GM23338 (cell line): ENCODE data around the gene LARGE1. TPM values are rescaled to one million over a fixed set of nuclear protein-coding genes. Genes with fewer than 3 reads are reported as not detected.

Experiments
- ATAC-seq: fragments of 200-7000 bp; cut with Tn5 transposase; 3 replicates; pipeline ENCODE4 v1.9.1; 2020
- DNase-seq: peaks from one replicate; pipeline ENCODE4 v3.0.0-alpha.2; 2015; ENCODE audit warnings: low spot score
- H2AFZ ChIP-seq: fragments of 200-600 bp; sonication (generic); 2 replicates; pipeline ENCODE4 v1.8.0; 2016; ENCODE audit warnings: antibody characterized with exemption, mild to moderate bottlenecking, moderate library complexity
- H3F3A ChIP-seq: fragments of 200-600 bp; sonication (generic); replicated peaks from 2 replicates; pipeline ENCODE4 v1.8.0; 2017; ENCODE audit warnings: antibody characterized with exemption, mixed run types, low read depth
- H3K27ac ChIP-seq: fragments of 200-600 bp; sonication (generic); 2 replicates; pipeline ENCODE4 v1.6.1; 2016; ENCODE audit warnings: low read depth
- H3K27me3 ChIP-seq: fragments of 200-600 bp; sonication (generic); 2 replicates; pipeline ENCODE4 v1.8.0; 2016; ENCODE audit warnings: mild to moderate bottlenecking, mixed run types, moderate library complexity; ENCODE audit not compliant: insufficient read depth
- H3K36me3 ChIP-seq: fragments of 200-600 bp; sonication (generic); 2 replicates; pipeline ENCODE4 v1.8.0; 2016; ENCODE audit warnings: mild to moderate bottlenecking; ENCODE audit not compliant: insufficient read depth
- H3K4me1 ChIP-seq: fragments of 200-600 bp; sonication (generic); 2 replicates; pipeline ENCODE4 v1.8.0; 2016; ENCODE audit warnings: mild to moderate bottlenecking, moderate library complexity; ENCODE audit not compliant: insufficient read depth
- H3K4me2 ChIP-seq: fragments of 200-600 bp; sonication (generic); 2 replicates; pipeline ENCODE4 v1.7.1; 2017; ENCODE audit warnings: mixed run types
- H3K4me3 ChIP-seq: fragments of 200-600 bp; sonication (generic); 2 replicates; pipeline ENCODE4 v1.6.1; 2016; ENCODE audit warnings: mixed run types
- H3K79me2 ChIP-seq: fragments of 200-600 bp; sonication (generic); replicated peaks from 2 replicates; pipeline ENCODE4 v1.8.0; 2017; ENCODE audit warnings: mild to moderate bottlenecking; ENCODE audit not compliant: insufficient read depth
- H3K9me2 ChIP-seq: fragments of 200-600 bp; sonication (generic); 2 replicates; pipeline ENCODE4 v1.8.0; 2017; ENCODE audit not compliant: insufficient read depth
- H4K20me1 ChIP-seq: fragments of 200-600 bp; sonication (generic); replicated peaks from 2 replicates; pipeline ENCODE4 v1.8.0; 2017; ENCODE audit warnings: mild to moderate bottlenecking; ENCODE audit not compliant: insufficient read depth
- H3K27ac Mint-ChIP-seq: 2 replicates; pipeline ENCODE4 v1.8.0; 2020; ENCODE audit warnings: inconsistent platforms, mild to moderate bottlenecking, moderate library complexity, mixed read lengths
- H3K27me3 Mint-ChIP-seq: 3 replicates; pipeline ENCODE4 v1.8.0; 2022; ENCODE audit warnings: low read depth, mild to moderate bottlenecking, moderate library complexity, mixed read lengths, inconsistent platforms; ENCODE audit not compliant: insufficient read depth, poor library complexity
- H3K36me3 Mint-ChIP-seq: 3 replicates; pipeline ENCODE4 v1.8.0; 2021; ENCODE audit warnings: low read depth, mild to moderate bottlenecking, inconsistent platforms, moderate library complexity, mixed read lengths
- H3K4me1 Mint-ChIP-seq: 3 replicates; pipeline ENCODE4 v1.8.0; 2020; ENCODE audit warnings: mild to moderate bottlenecking, inconsistent platforms, mixed read lengths
- H3K4me3 Mint-ChIP-seq: 3 replicates; pipeline ENCODE4 v1.8.0; 2021; ENCODE audit warnings: moderate library complexity, mild to moderate bottlenecking, inconsistent platforms, mixed read lengths
- H3K9me3 Mint-ChIP-seq: 3 replicates; pipeline ENCODE4 v1.8.0; 2020; ENCODE audit warnings: moderate library complexity, mild to moderate bottlenecking, inconsistent platforms, mixed read lengths
- CREB1 ChIP-seq: fragments of 250-450 bp; sonication (Bioruptor Pico); IDR thresholded peaks from 2 replicates; pipeline ENCODE4 v1.5.0; 2020; ENCODE audit warnings: low read depth, mild to moderate bottlenecking, moderate library complexity
- EZH2 ChIP-seq: fragments of 200-600 bp; sonication (generic); IDR thresholded peaks from one replicate; pipeline ENCODE4 v1.8.0; 2017; ENCODE audit warnings: antibody characterized with exemption, mild to moderate bottlenecking, low read depth; ENCODE audit not compliant: unreplicated experiment
- EZH2phosphoT487 ChIP-seq: fragments of 200-600 bp; sonication (generic); IDR thresholded peaks from one replicate; pipeline ENCODE4 v1.8.1; 2018; ENCODE audit warnings: antibody characterized with exemption; ENCODE audit not compliant: unreplicated experiment
- JUNB ChIP-seq: IDR thresholded peaks from one replicate; pipeline ENCODE4 v1.6.1; 2016; ENCODE audit warnings: antibody characterized with exemption; ENCODE audit not compliant: unreplicated experiment
- POLR2AphosphoS5 ChIP-seq: IDR thresholded peaks from 2 replicates; pipeline ENCODE4 v1.6.1; 2016; ENCODE audit warnings: antibody characterized with exemption, low read depth
- STAT1 ChIP-seq: IDR thresholded peaks from one replicate; pipeline ENCODE4 v1.6.1; 2016; ENCODE audit warnings: antibody characterized with exemption; ENCODE audit not compliant: unreplicated experiment
- ZNF114 ChIP-seq: fragments of 250-450 bp; sonication (Bioruptor Pico); IDR thresholded peaks from 2 replicates; pipeline ENCODE4 v1.5.0; 2020; ENCODE audit warnings: mild to moderate bottlenecking, moderate library complexity
- ZNF331 ChIP-seq: fragments of 250-450 bp; sonication (Bioruptor Pico); IDR thresholded peaks from 2 replicates; pipeline ENCODE4 v1.5.0; 2020; ENCODE audit warnings: low read depth, mild to moderate bottlenecking, moderate library complexity
- polyA plus RNA-seq: library from polyadenylated mRNA; unstranded; fragments of >200 nt; fragmentation: Nextera tagmentation; extraction: Ambion mirVana; gene quantifications from 2 replicates; pipeline ENCODE4 v1.2.1, GENCODE V29; 2016
- total RNA-seq: library from RNA; depleted of rRNA; stranded (reverse); fragments of >200 nt; shearing (Covaris generic); gene quantifications from 2 replicates; pipeline ENCODE4 v1.2.3, GENCODE V29; 2014
- TF ChIP-seq, protein P1 (sequence below), 2 experiments: fragments of 200-600 bp in 1 of 2; sonication (generic) in 1 of 2; conservative IDR thresholded peaks; 2 replicates each; pipeline versions ENCODE4 v1.5.1 to v1.6.1; 2016 to 2017; ENCODE audit warnings: antibody characterized with exemption in 2 of 2, low read depth in 2 of 2, mild to moderate bottlenecking in 2 of 2, moderate library complexity in 1 of 2
- TF ChIP-seq, protein P2 (sequence below): IDR thresholded peaks from 2 replicates; pipeline ENCODE4 v1.6.1; 2016; ENCODE audit warnings: antibody characterized with exemption
- TF ChIP-seq, protein P3 (sequence below): IDR thresholded peaks from one replicate; pipeline ENCODE4 v1.6.1; 2018; ENCODE audit warnings: antibody characterized with exemption; ENCODE audit not compliant: unreplicated experiment

The LARGE1 gene
- total and polyA plus RNA-seq, 2 experiments from 2014 or later = 12.8 to 75.6 TPM

DNA sequence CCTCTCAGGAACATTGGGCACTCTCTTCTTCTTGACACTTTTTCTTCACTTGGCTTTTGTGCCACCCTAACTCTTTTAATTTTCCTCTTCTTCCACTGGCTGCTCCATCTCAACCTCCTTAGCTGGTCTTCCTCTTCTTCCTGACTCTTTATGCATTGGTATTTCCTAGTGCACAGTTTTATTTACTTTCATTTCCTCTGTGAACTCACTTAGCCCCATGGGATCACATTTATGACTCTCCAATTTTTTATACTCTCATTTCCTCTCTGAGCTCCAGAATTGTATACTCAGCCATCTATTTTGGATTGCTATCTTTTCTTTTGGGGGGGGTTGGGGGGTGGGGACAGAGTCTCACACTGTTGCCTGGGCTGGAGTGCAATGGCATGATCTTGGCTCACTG, 38.5 kb upstream of the LARGE1 start (continued):
- TF ChIP-seq, protein P1, sequence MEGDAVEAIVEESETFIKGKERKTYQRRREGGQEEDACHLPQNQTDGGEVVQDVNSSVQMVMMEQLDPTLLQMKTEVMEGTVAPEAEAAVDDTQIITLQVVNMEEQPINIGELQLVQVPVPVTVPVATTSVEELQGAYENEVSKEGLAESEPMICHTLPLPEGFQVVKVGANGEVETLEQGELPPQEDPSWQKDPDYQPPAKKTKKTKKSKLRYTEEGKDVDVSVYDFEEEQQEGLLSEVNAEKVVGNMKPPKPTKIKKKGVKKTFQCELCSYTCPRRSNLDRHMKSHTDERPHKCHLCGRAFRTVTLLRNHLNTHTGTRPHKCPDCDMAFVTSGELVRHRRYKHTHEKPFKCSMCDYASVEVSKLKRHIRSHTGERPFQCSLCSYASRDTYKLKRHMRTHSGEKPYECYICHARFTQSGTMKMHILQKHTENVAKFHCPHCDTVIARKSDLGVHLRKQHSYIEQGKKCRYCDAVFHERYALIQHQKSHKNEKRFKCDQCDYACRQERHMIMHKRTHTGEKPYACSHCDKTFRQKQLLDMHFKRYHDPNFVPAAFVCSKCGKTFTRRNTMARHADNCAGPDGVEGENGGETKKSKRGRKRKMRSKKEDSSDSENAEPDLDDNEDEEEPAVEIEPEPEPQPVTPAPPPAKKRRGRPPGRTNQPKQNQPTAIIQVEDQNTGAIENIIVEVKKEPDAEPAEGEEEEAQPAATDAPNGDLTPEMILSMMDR (conservative IDR thresholded peaks at IDR 0.05; ENCODE audit: low read depth in 2 of 2) = no peak
- TF ChIP-seq ZNF114 (CRISPR knock-in tag) (no peak), EZH2 (no peak), EZH2phosphoT487 (no peak), CREB1 (CRISPR knock-in tag) (no peak), ZNF331 (CRISPR knock-in tag) (no peak), JUNB (no peak), POLR2AphosphoS5 (no peak), STAT1 (no peak)
- TF ChIP-seq, protein P2, sequence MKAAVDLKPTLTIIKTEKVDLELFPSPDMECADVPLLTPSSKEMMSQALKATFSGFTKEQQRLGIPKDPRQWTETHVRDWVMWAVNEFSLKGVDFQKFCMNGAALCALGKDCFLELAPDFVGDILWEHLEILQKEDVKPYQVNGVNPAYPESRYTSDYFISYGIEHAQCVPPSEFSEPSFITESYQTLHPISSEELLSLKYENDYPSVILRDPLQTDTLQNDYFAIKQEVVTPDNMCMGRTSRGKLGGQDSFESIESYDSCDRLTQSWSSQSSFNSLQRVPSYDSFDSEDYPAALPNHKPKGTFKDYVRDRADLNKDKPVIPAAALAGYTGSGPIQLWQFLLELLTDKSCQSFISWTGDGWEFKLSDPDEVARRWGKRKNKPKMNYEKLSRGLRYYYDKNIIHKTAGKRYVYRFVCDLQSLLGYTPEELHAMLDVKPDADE = no peak

DNA sequence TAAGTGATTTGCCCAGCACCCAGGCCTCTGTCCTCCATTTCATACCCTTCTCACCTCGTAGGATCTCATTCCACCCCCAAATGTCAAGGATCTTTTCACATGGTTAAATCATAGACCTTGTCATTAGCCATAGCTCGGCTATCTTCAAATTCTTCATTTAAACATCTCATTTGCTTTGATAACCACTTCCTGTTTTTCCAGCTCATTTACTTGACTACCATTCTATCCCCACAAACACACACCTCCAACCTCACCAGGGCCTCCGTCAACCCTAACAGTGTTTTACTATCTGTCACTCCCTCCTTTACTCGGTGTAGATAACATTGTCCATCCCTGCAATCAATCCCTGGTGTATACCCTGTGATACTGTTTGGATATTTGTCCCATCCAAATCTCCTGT, 36.8 kb upstream of the LARGE1 start:
- no peak overlapping the region for H2AFZ ChIP-seq
- H3K4me3 ChIP-seq = no peak overlapping the region
- no peaks in the 10 kb centered on the region for H3K27me3 Mint-ChIP-seq
- no peak overlapping the region for H3K27ac Mint-ChIP-seq
- H3K9me3 Mint-ChIP-seq = no peaks in the 10 kb centered on the region; the same call in 2 of the 3 replicates
- no peaks in the 10 kb centered on the region for H3K27me3 ChIP-seq
- no peaks in the 10 kb centered on the region for H3K4me1 ChIP-seq
- H3K4me1 Mint-ChIP-seq = no peaks in the 10 kb centered on the region
- TF ChIP-seq JUNB = no peak
- TF ChIP-seq CREB1 (CRISPR knock-in tag) = no peak
- TF ChIP-seq STAT1 = no peak
- no peak for TF ChIP-seq ZNF331 (CRISPR knock-in tag)
- TF ChIP-seq, protein P3, sequence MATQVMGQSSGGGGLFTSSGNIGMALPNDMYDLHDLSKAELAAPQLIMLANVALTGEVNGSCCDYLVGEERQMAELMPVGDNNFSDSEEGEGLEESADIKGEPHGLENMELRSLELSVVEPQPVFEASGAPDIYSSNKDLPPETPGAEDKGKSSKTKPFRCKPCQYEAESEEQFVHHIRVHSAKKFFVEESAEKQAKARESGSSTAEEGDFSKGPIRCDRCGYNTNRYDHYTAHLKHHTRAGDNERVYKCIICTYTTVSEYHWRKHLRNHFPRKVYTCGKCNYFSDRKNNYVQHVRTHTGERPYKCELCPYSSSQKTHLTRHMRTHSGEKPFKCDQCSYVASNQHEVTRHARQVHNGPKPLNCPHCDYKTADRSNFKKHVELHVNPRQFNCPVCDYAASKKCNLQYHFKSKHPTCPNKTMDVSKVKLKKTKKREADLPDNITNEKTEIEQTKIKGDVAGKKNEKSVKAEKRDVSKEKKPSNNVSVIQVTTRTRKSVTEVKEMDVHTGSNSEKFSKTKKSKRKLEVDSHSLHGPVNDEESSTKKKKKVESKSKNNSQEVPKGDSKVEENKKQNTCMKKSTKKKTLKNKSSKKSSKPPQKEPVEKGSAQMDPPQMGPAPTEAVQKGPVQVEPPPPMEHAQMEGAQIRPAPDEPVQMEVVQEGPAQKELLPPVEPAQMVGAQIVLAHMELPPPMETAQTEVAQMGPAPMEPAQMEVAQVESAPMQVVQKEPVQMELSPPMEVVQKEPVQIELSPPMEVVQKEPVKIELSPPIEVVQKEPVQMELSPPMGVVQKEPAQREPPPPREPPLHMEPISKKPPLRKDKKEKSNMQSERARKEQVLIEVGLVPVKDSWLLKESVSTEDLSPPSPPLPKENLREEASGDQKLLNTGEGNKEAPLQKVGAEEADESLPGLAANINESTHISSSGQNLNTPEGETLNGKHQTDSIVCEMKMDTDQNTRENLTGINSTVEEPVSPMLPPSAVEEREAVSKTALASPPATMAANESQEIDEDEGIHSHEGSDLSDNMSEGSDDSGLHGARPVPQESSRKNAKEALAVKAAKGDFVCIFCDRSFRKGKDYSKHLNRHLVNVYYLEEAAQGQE = no peak
- TF ChIP-seq, protein P1 (conservative IDR thresholded peaks at IDR 0.05; ENCODE audit: low read depth in 2 of 2) = no peak
- TF ChIP-seq ZNF114 (CRISPR knock-in tag) = no peak
- TF ChIP-seq, protein P2 = no peak
- TF ChIP-seq EZH2 = no peak
- TF ChIP-seq EZH2phosphoT487 = no peak
- no peaks in the 10 kb centered on the region for H3K36me3 Mint-ChIP-seq
- H3K4me3 Mint-ChIP-seq = no peak overlapping the region
- no peak overlapping the region for H3K4me2 ChIP-seq
- H3K36me3 ChIP-seq = no peaks in the 10 kb centered on the region
- DNase-seq (no peak), ATAC-seq (no peak)
- H3K79me2 ChIP-seq = no peaks in the 10 kb centered on the region
- H3F3A ChIP-seq = no peaks in the 10 kb centered on the region
- H4K20me1 ChIP-seq = no peaks in the 10 kb centered on the region
- H3K9me2 ChIP-seq = 0 out of 2 replicates have a peak, but pooled peaks cover 4% of the 10 kb centered on the region
- H3K27ac ChIP-seq = no peak overlapping the region
